Liver (tissue), 9 donors: ENCODE measurements around the gene EXOC3. TPM values are rescaled to one million over a fixed set of nuclear protein-coding genes. Genes with fewer than 3 reads are reported as not detected.

Source experiments
- DNase-seq: peaks from one replicate; pipeline ENCODE4 v3.0.0-alpha.2; 2017; ENCODE audit warnings: low spot score
- H3K27ac ChIP-seq, 2 donors: one replicate each; pipeline ENCODE4 v1.7.0; 2013; ENCODE audit warnings: inconsistent platforms in 2 of 2, low read length in 2 of 2, control low read depth in 1 of 2, low read depth in 1 of 2, mild to moderate bottlenecking in 1 of 2
- H3K27me3 ChIP-seq, 4 donors: one replicate each; pipeline versions ENCODE4 v1.6.1 to v1.7.0; 2013; ENCODE audit warnings: low read length in 3 of 4, inconsistent platforms in 1 of 4, mild to moderate bottlenecking in 1 of 4, moderate library complexity in 1 of 4; ENCODE audit not compliant: control insufficient read depth in 4 of 4, insufficient read depth in 4 of 4
- H3K36me3 ChIP-seq, 4 donors: one replicate each; pipeline versions ENCODE4 v1.6.1 to v1.7.0; 2013; ENCODE audit warnings: low read length in 3 of 4, mild to moderate bottlenecking in 3 of 4, low read depth in 1 of 4, moderate library complexity in 1 of 4; ENCODE audit not compliant: control insufficient read depth in 4 of 4, insufficient read depth in 3 of 4
- H3K4me1 ChIP-seq, 4 donors: one replicate each; pipeline versions ENCODE4 v1.6.1 to v1.7.0; 2013; ENCODE audit warnings: low read length in 3 of 4, mild to moderate bottlenecking in 3 of 4, moderate library complexity in 1 of 4; ENCODE audit not compliant: control insufficient read depth in 4 of 4, insufficient read depth in 4 of 4
- H3K4me3 ChIP-seq, 3 donors: one replicate each; pipeline versions ENCODE4 v1.6.1 to v1.7.0; 2013; ENCODE audit warnings: low read length in 3 of 3, control low read depth in 1 of 3, low read depth in 1 of 3, mild to moderate bottlenecking in 1 of 3
- H3K9ac ChIP-seq, 2 donors: one replicate each; pipeline ENCODE4 v1.7.0; 2013; ENCODE audit warnings: low read length in 2 of 2, mild to moderate bottlenecking in 2 of 2, moderate library complexity in 2 of 2, control low read depth in 1 of 2, low read depth in 1 of 2
- H3K9me3 ChIP-seq, 4 donors: one replicate each; pipeline versions ENCODE4 v1.6.1 to v1.7.0; 2013; ENCODE audit warnings: low read length in 3 of 4; ENCODE audit not compliant: control insufficient read depth in 4 of 4
- ATF3 ChIP-seq: IDR thresholded peaks from 2 replicates; pipeline ENCODE4 v1.6.1; 2016; ENCODE audit warnings: antibody characterized with exemption
- CTCF ChIP-seq: fragments of 150-350 bp; IDR thresholded peaks from 2 replicates; pipeline ENCODE4 v1.5.1; 2017; ENCODE audit warnings: improper control_type of control experiment, low read depth, low read length; ENCODE audit not compliant: missing input control
- EGR1 ChIP-seq, 2 donors: IDR thresholded peaks; 2 replicates each; pipeline ENCODE4 v1.6.1; 2016 to 2018; ENCODE audit warnings: antibody characterized with exemption in 2 of 2, low read depth in 2 of 2
- FOXA2 ChIP-seq: IDR thresholded peaks from 2 replicates; pipeline ENCODE4 v1.6.1; 2016; ENCODE audit warnings: antibody characterized with exemption
- MAX ChIP-seq: IDR thresholded peaks from 2 replicates; pipeline ENCODE4 v1.6.1; 2016; ENCODE audit warnings: antibody characterized with exemption
- NR2F2 ChIP-seq: IDR thresholded peaks from 2 replicates; pipeline ENCODE4 v1.6.1; 2016; ENCODE audit warnings: antibody characterized with exemption
- RAD21 ChIP-seq, 2 donors: IDR thresholded peaks; 2 replicates each; pipeline ENCODE4 v1.6.1; 2016; ENCODE audit warnings: antibody characterized with exemption in 2 of 2, mild to moderate bottlenecking in 2 of 2
- RXRA ChIP-seq, 2 donors: IDR thresholded peaks; 2 replicates each; pipeline ENCODE4 v1.6.1; 2017 to 2018; ENCODE audit warnings: antibody characterized with exemption in 2 of 2, mild to moderate bottlenecking in 1 of 2
- YY1 ChIP-seq: IDR thresholded peaks from 2 replicates; pipeline ENCODE4 v1.6.1; 2016; ENCODE audit warnings: antibody characterized with exemption, mild to moderate bottlenecking
- WGBS: extraction: QIAGEN DNeasy Blood & Tissue Kit; methylation state at CpG from one replicate; pipeline ENCODE4 v1.1.7; 2013; 5-methylcytosine and 5-hydroxymethylcytosine counted together
- polyA plus RNA-seq, 2 donors: library from polyadenylated mRNA; stranded (reverse) in 1 of 2; unstranded in 1 of 2; fragments of 200-250 nt in 1 of 2; fragments of >200 nt in 1 of 2; fragmentation: Nextera tagmentation in 1 of 2; extraction: Ambion mirVana in 1 of 2; gene quantifications; one replicate each; pipeline versions ENCODE4 v1.2.1 to v1.2.3, GENCODE V29; 2013 to 2015
- total RNA-seq, 2 donors: library from RNA; depleted of rRNA; stranded (reverse); fragments of >200 nt; gene quantifications; one replicate each; pipeline ENCODE4 v1.2.3, GENCODE V29; 2014
- TF ChIP-seq, protein P1 (sequence below): IDR thresholded peaks from 2 replicates; pipeline ENCODE4 v1.6.1; 2016; ENCODE audit warnings: antibody characterized with exemption, mild to moderate bottlenecking
- TF ChIP-seq, protein P2 (sequence below): IDR thresholded peaks from 2 replicates; pipeline ENCODE4 v1.6.1; 2016; ENCODE audit warnings: antibody characterized with exemption
- donor health status: healthy.
- donor health status: healthy.
- donor health status: healthy.
- donor health status: healthy.
- donor health status: healthy.

Gene EXOC3
- total and polyA plus RNA-seq, 4 donors: 12.4 to 23.9 (median 18.5) TPM

GRCh38 chr5:457195-457961 lies 14.4 kb downstream of the EXOC3 start:
- no peak overlapping the region for H3K27ac ChIP-seq
- TF ChIP-seq MAX (no peak), NR2F2 (no peak)
- no peak overlapping the region for H3K4me3 ChIP-seq
- H3K27me3 ChIP-seq: no peaks in the 10 kb centered on the region
- WGBS: 96% methylated on average over 19 of the region's 19 CpGs
- DNase-seq: no peak
- H3K36me3 ChIP-seq: peaks cover 9 to 73% (median 42%) of the 10 kb centered on the region in 4 donors
- no peak overlapping the region for H3K9ac ChIP-seq
- H3K9me3 ChIP-seq: peaks cover 0 to under 1% (median 0%) of the 10 kb centered on the region in 4 donors
- no peaks in the 10 kb centered on the region for H3K4me1 ChIP-seq

GRCh38 chr5:458547-459353 lies 15.8 kb downstream of the EXOC3 start:
- no peaks in the 10 kb centered on the region for H3K4me1 ChIP-seq
- DNase-seq: no peak
- TF ChIP-seq EGR1 (IDR thresholded peaks at IDR 0.05; ENCODE audit: low read depth in 2 of 2): no peak
- TF ChIP-seq FOXA2: no peak
- TF ChIP-seq RAD21 (IDR thresholded peaks at IDR 0.05): no peak
- TF ChIP-seq ATF3: no peak
- TF ChIP-seq, protein P1, sequence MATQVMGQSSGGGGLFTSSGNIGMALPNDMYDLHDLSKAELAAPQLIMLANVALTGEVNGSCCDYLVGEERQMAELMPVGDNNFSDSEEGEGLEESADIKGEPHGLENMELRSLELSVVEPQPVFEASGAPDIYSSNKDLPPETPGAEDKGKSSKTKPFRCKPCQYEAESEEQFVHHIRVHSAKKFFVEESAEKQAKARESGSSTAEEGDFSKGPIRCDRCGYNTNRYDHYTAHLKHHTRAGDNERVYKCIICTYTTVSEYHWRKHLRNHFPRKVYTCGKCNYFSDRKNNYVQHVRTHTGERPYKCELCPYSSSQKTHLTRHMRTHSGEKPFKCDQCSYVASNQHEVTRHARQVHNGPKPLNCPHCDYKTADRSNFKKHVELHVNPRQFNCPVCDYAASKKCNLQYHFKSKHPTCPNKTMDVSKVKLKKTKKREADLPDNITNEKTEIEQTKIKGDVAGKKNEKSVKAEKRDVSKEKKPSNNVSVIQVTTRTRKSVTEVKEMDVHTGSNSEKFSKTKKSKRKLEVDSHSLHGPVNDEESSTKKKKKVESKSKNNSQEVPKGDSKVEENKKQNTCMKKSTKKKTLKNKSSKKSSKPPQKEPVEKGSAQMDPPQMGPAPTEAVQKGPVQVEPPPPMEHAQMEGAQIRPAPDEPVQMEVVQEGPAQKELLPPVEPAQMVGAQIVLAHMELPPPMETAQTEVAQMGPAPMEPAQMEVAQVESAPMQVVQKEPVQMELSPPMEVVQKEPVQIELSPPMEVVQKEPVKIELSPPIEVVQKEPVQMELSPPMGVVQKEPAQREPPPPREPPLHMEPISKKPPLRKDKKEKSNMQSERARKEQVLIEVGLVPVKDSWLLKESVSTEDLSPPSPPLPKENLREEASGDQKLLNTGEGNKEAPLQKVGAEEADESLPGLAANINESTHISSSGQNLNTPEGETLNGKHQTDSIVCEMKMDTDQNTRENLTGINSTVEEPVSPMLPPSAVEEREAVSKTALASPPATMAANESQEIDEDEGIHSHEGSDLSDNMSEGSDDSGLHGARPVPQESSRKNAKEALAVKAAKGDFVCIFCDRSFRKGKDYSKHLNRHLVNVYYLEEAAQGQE: no peak
- no peak for TF ChIP-seq NR2F2
- no peak for TF ChIP-seq YY1
- TF ChIP-seq CTCF: no peak
- TF ChIP-seq, protein P2, sequence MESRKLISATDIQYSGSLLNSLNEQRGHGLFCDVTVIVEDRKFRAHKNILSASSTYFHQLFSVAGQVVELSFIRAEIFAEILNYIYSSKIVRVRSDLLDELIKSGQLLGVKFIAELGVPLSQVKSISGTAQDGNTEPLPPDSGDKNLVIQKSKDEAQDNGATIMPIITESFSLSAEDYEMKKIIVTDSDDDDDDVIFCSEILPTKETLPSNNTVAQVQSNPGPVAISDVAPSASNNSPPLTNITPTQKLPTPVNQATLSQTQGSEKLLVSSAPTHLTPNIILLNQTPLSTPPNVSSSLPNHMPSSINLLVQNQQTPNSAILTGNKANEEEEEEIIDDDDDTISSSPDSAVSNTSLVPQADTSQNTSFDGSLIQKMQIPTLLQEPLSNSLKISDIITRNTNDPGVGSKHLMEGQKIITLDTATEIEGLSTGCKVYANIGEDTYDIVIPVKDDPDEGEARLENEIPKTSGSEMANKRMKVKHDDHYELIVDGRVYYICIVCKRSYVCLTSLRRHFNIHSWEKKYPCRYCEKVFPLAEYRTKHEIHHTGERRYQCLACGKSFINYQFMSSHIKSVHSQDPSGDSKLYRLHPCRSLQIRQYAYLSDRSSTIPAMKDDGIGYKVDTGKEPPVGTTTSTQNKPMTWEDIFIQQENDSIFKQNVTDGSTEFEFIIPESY: no peak
- no peak for TF ChIP-seq RXRA (IDR thresholded peaks at IDR 0.05)
- H3K27me3 ChIP-seq: no peaks in the 10 kb centered on the region
- no peak overlapping the region for H3K4me3 ChIP-seq
- peaks cover 7 to 66% (median 38%) of the 10 kb centered on the region in 4 donors for H3K36me3 ChIP-seq
- WGBS: 88% methylated on average over 17 of the region's 17 CpGs
- H3K9ac ChIP-seq: no peak overlapping the region
- no peaks in the 10 kb centered on the region for H3K9me3 ChIP-seq
- H3K27ac ChIP-seq: no peak overlapping the region
